Naive thymus-derived CD8-positive, alpha-beta T cell (primary cell): Measurements from ENCODE around the gene MSX1. TPM values are rescaled to one million over a fixed set of nuclear protein-coding genes. Genes with fewer than 3 reads are reported as not detected.
"Not testable (repeated sequence)": the region's sequence is repeated elsewhere in the genome, so short reads cannot be mapped to it uniquely, and the experiment has no call there.

Experiments used
- ATAC-seq, 2 donors: fragments of 150-1000 bp; cut with Tn5 transposase in 1 of 2; sonication (Bioruptor Pico), chemical (Tn5 transposase) in 1 of 2; 1 replicate in 1 of 2; 2 replicates in 1 of 2; pipeline ENCODE4 v1.10.0; 2021; ENCODE audit warnings: mild to moderate bottlenecking in 2 of 2, moderate library complexity in 2 of 2
- POLR2A ChIA-PET: fragments of 350-600 bp; sonication (Branson Sonifier 250); formaldehyde crosslinking; loops from one replicate; lab custom pipeline; 2021; ENCODE audit warnings: antibody characterized with exemption; lab: Charles Lee
- DNase-seq, 10 donors: peaks; one replicate each; pipeline versions ENCODE4 v3.0.0 to v3.0.0-alpha.2; 2020 to 2022
- H3K27ac Mint-ChIP-seq, 10 donors: one replicate each; pipeline ENCODE4 v1.8.0; 2020 to 2022; ENCODE audit warnings: mild to moderate bottlenecking in 10 of 10, mixed read lengths in 10 of 10, moderate library complexity in 4 of 10, inconsistent platforms in 1 of 10
- H3K27me3 Mint-ChIP-seq, 5 donors: one replicate each; pipeline ENCODE4 v1.8.0; 2021 to 2022; ENCODE audit warnings: mixed read lengths in 5 of 5
- H3K36me3 Mint-ChIP-seq, 3 donors: one replicate each; pipeline ENCODE4 v1.8.0; 2020 to 2022; ENCODE audit warnings: mixed read lengths in 3 of 3, mild to moderate bottlenecking in 2 of 3, inconsistent platforms in 1 of 3
- H3K4me1 Mint-ChIP-seq, 4 donors: one replicate each; pipeline ENCODE4 v1.8.0; 2021 to 2022; ENCODE audit warnings: mixed read lengths in 4 of 4
- H3K4me3 Mint-ChIP-seq, 10 donors: one replicate each; pipeline ENCODE4 v1.8.0; 2020 to 2022; ENCODE audit warnings: mild to moderate bottlenecking in 10 of 10, mixed read lengths in 10 of 10, moderate library complexity in 6 of 10, inconsistent platforms in 1 of 10
- H3K9me3 Mint-ChIP-seq, 9 donors: one replicate each; pipeline ENCODE4 v1.8.0; 2020 to 2022; ENCODE audit warnings: mixed read lengths in 9 of 9, mild to moderate bottlenecking in 3 of 9, inconsistent platforms in 1 of 9, moderate library complexity in 1 of 9
- polyA plus RNA-seq, 3 donors: library from polyadenylated mRNA; unstranded; fragments of 300-500 nt; fragmentation: Illumina TruSeq; gene quantifications; one replicate each; pipeline ENCODE4 v1.2.3, GENCODE V29; 2021
- total RNA-seq, 8 experiments: library from RNA in 2 of 8; stranded (reverse) in 2 of 8; gene quantifications; one replicate each; pipeline ENCODE4 v1.2.3 and lab custom pipeline; 2021 to 2026

Gene MSX1
- total RNA-seq (not detected), polyA plus RNA-seq (not detected), total RNA-seq (lab: John Stamatoyannopoulos, UW) (0 to 0.21 (median 0.04) reads per million in 6 experiments)

DNA sequence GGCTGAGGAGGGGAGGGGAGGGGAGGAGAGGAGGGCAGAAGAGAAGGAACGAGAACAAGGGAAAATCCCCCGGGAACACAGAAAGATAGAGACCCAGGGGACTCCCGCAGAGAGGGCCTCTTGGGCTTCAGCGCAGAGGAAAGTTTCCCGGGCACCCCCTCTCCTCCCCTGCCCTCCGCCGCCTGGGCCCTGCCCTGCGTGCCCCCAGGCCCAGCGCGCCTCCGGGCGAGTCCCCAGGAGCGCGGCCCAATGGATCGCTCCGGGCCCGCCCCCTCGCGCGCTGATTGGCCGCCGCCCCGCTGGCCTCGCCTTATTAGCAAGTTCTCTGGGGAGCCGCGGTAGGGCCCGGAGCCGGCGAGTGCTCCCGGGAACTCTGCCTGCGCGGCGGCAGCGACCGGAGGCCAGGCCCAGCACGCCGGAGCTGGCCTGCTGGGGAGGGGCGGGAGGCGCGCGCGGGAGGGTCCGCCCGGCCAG lies at the start of gene MSX1:
TSS of gene MSX1 (plus strand) at position 341 of the 474 bp plus-strand sequence. CDS start 235 bp downstream, outside the sequence.
- Mint-ChIP-seq H3K4me3 (peak within 1 kb of the TSS; percentile 75 to 96 (median 86)), H3K27ac (peak within 1 kb of the TSS in 1 of 10 donors; percentile 40), H3K9me3 (peaks cover 0 to 26% (median 0%) of the 10 kb centered on the region in 9 donors), H3K27me3 (peaks cover 46 to 92% (median 70%) of the 10 kb centered on the region in 5 donors), H3K36me3 (peaks cover 0 to 13% (median 8%) of the 10 kb centered on the region in 3 donors), H3K4me1 (peaks cover 19 to 63% (median 48%) of the 10 kb centered on the region in 4 donors)
- peak; percentile 52 to 60 for ATAC-seq
- peak in 4 of 10 donors; percentile 27 to 61 (median 34) for DNase-seq
- POLR2A ChIA-PET = no interaction called here

DNA sequence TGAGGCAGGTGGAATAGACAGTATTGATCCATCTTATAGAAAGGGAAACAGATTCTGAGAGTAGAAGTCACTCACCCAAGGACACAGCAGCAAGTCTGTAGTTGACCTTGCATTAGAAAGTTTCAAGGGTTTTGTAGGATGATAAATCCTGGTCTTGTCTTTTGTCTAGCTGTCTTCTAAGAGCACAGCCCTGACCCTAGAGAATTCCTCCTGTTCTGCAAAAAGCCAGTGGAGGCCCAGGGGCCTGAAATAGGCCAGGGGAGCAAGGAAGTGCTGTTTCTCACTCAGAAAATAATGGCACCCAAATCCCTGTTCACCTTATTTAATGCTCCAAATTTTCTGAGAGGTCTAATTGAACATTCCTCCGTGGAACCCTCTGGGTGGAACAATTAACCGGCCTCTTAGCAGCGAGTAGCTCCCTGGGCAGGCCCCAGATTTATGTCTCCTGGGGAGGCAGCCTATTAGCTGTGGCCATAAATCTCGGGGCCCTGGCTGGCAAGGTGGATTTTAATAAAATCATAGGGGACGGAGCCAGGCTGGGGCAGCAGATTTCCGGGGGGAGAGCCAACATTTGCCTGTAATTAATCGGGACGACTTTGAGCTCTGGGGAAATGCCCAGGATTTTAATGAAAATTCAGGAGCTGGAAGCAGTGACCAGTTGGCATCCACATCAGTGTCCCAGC lies 49.2 kb upstream of the MSX1 start:
- peaks cover 0 to 65% (median 28%) of the 10 kb centered on the region in 9 donors for H3K9me3 Mint-ChIP-seq
- H3K27me3 Mint-ChIP-seq = peaks cover 5 to 26% (median 19%) of the 10 kb centered on the region in 5 donors
- H3K4me1 Mint-ChIP-seq = peaks cover 0 to 4% (median 1%) of the 10 kb centered on the region in 4 donors
- no peak overlapping the region for H3K4me3 Mint-ChIP-seq
- POLR2A ChIA-PET = no interaction called here
- ATAC-seq (no peak), DNase-seq (no peak)
- H3K27ac Mint-ChIP-seq = no peak overlapping the region
- H3K36me3 Mint-ChIP-seq = peaks cover 4 to 27% (median 6%) of the 10 kb centered on the region in 3 donors

- peaks cover 0 to 71% (median 33%) of the 10 kb centered on the region in 9 donors for H3K9me3 Mint-ChIP-seq
- H3K4me3 Mint-ChIP-seq = no peak overlapping the region
- peaks cover 0 to 4% (median 1%) of the 10 kb centered on the region in 4 donors for H3K4me1 Mint-ChIP-seq
- H3K27me3 Mint-ChIP-seq = peaks cover 5 to 21% (median 15%) of the 10 kb centered on the region in 5 donors
- DNase-seq (no peak), ATAC-seq (no peak)
- no peak overlapping the region for H3K27ac Mint-ChIP-seq
- H3K36me3 Mint-ChIP-seq = peaks cover 4 to 28% (median 6%) of the 10 kb centered on the region in 3 donors
- POLR2A ChIA-PET = no interaction called here
Measured at GRCh38 chr4:4810778-4811177, 48.7 kb upstream of the MSX1 start.

GRCh38 chr4:4812145-4812794 lies 47.2 kb upstream of the MSX1 start:
- H3K9me3 Mint-ChIP-seq = peaks cover 0 to 85% (median 40%) of the 10 kb centered on the region in 9 donors
- peaks cover 4 to 43% (median 6%) of the 10 kb centered on the region in 3 donors for H3K36me3 Mint-ChIP-seq
- H3K27ac Mint-ChIP-seq = no peak overlapping the region
- H3K4me1 Mint-ChIP-seq = peaks cover 0 to 4% (median 1%) of the 10 kb centered on the region in 4 donors
- peaks cover 5 to 20% (median 17%) of the 10 kb centered on the region in 5 donors for H3K27me3 Mint-ChIP-seq
- DNase-seq (no peak), ATAC-seq (no peak)
- POLR2A ChIA-PET = no interaction called here
- H3K4me3 Mint-ChIP-seq = no peak overlapping the region

DNA sequence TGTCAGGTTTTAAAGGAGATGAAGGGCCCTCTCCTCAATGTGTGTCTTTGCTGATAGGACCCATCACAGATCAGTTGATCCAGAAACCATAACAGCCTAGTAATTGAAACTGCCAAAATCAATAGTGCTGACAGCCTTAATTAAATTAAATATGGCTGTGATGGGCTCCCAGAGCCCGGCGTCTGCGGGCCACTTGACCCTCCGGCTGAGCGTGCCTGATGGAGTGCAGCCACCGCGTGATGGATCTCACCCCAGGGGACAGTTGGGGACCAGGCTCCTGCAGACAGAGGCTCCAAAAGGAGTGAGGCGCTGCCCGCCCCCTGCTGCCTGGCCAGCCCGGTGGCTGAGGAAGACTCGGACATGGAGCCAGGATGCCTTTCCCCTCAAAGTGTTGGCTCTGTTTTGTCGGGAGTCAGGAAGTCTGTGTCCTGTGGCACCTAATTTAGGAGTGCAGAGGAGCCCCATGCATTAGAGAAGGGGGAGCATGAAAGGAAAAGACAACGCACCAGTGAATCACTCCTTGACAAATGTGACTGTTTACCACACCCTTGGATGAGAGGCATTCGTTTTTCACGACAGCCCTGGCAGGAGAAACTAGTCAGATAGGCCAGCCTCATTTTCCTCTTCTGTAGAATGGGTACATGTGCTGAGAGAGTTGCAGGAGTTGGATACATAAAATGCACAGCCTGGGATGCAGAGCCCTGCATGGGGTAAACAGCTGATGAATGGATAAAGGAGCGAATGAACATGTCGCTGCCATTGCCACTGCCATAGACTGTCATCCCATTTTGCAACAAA lies 40.9 kb upstream of the MSX1 start:
- DNase-seq (no peak), ATAC-seq (no peak)
- Mint-ChIP-seq H3K9me3 (peaks cover 11 to 89% (median 33%) of the 10 kb centered on the region in 9 donors), H3K27me3 (peaks cover 0 to 20% (median 6%) of the 10 kb centered on the region in 5 donors), H3K4me1 (peaks cover 0 to 2% (median 0%) of the 10 kb centered on the region in 4 donors), H3K4me3 (no peak overlapping the region), H3K27ac (no peak overlapping the region), H3K36me3 (peaks cover 3 to 44% (median 4%) of the 10 kb centered on the region in 3 donors)
- POLR2A ChIA-PET = interaction anchor here (0.7 kb wide), 1 partner anchor 10 kb away, joined by 3 read pairs; no protein-coding TSS in a partner anchor

DNA sequence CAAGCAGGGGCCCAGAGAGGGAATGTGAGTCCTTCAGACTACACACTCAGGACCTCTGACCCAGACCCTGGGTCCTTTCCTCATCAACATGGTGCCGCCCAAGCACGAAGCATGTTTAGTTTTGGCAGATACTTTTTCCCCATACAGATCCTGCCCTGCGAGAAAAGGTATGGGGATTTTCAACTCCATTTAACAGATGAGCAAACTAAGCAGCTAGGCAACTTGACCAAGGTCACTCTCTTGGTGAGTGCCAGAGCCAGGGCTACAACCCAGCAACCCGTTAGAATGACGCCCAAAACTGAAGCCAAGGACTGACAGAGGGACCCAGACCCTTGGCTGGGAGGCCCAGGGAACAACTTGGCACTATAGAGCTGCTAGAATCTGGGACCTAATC lies 40.3 kb upstream of the MSX1 start:
- POLR2A ChIA-PET = no interaction called here

GRCh38 chr4:4820261-4820660 lies 39.2 kb upstream of the MSX1 start:
- no peak overlapping the region for H3K4me3 Mint-ChIP-seq
- peaks cover 3 to 52% (median 4%) of the 10 kb centered on the region in 3 donors for H3K36me3 Mint-ChIP-seq
- no peak overlapping the region for H3K27ac Mint-ChIP-seq
- ATAC-seq = no peak
- H3K27me3 Mint-ChIP-seq = peaks cover 0 to 20% (median 3%) of the 10 kb centered on the region in 5 donors
- peaks cover 7 to 87% (median 38%) of the 10 kb centered on the region in 9 donors for H3K9me3 Mint-ChIP-seq
- H3K4me1 Mint-ChIP-seq = no peaks in the 10 kb centered on the region
- POLR2A ChIA-PET = no interaction called here
- no peak for DNase-seq

More for the DNA sequence above, 40.3 kb upstream of the MSX1 start:
- peaks cover 3 to 44% (median 4%) of the 10 kb centered on the region in 3 donors for H3K36me3 Mint-ChIP-seq
- H3K9me3 Mint-ChIP-seq = peaks cover 9 to 87% (median 34%) of the 10 kb centered on the region in 9 donors
- H3K27me3 Mint-ChIP-seq = peaks cover 0 to 20% (median 4%) of the 10 kb centered on the region in 5 donors
- no peak overlapping the region for H3K27ac Mint-ChIP-seq
- H3K4me3 Mint-ChIP-seq = no peak overlapping the region
- ATAC-seq (no peak), DNase-seq (no peak)
- H3K4me1 Mint-ChIP-seq = no peaks in the 10 kb centered on the region

GRCh38 chr4:4820739-4821138 lies 38.7 kb upstream of the MSX1 start:
- Mint-ChIP-seq H3K27ac (no peak overlapping the region), H3K4me3 (no peak overlapping the region), H3K27me3 (peaks cover 0 to 21% (median 2%) of the 10 kb centered on the region in 5 donors), H3K4me1 (no peaks in the 10 kb centered on the region), H3K36me3 (peaks cover 3 to 54% (median 4%) of the 10 kb centered on the region in 3 donors), H3K9me3 (peaks cover 8 to 86% (median 39%) of the 10 kb centered on the region in 9 donors)
- ATAC-seq (no peak), DNase-seq (no peak)
- POLR2A ChIA-PET = no interaction called here

- H3K27me3 Mint-ChIP-seq = peaks cover 0 to 25% (median 2%) of the 10 kb centered on the region in 5 donors
- DNase-seq (no peak), ATAC-seq (no peak)
- no peak overlapping the region for H3K27ac Mint-ChIP-seq
- POLR2A ChIA-PET = no interaction called here
- no peaks in the 10 kb centered on the region for H3K4me1 Mint-ChIP-seq
- H3K4me3 Mint-ChIP-seq = no peak overlapping the region
- H3K36me3 Mint-ChIP-seq = peaks cover 3 to 50% (median 4%) of the 10 kb centered on the region in 3 donors
- H3K9me3 Mint-ChIP-seq = peaks cover 11 to 82% (median 45%) of the 10 kb centered on the region in 9 donors
Measured at GRCh38 chr4:4821577-4821976, 37.9 kb upstream of the MSX1 start.

- H3K4me3 Mint-ChIP-seq, H3K27ac Mint-ChIP-seq, DNase-seq, ATAC-seq, H3K4me1 Mint-ChIP-seq, POLR2A ChIA-PET: not testable (repeated sequence)
- Mint-ChIP-seq H3K9me3 (peaks cover 11 to 76% (median 39%) of the 10 kb centered on the region in 9 donors), H3K36me3 (peaks cover 3 to 43% (median 4%) of the 10 kb centered on the region in 3 donors), H3K27me3 (peaks cover 0 to 22% (median 2%) of the 10 kb centered on the region in 5 donors)
Measured at GRCh38 chr4:4822286-4822685, 37.2 kb upstream of the MSX1 start.

DNA sequence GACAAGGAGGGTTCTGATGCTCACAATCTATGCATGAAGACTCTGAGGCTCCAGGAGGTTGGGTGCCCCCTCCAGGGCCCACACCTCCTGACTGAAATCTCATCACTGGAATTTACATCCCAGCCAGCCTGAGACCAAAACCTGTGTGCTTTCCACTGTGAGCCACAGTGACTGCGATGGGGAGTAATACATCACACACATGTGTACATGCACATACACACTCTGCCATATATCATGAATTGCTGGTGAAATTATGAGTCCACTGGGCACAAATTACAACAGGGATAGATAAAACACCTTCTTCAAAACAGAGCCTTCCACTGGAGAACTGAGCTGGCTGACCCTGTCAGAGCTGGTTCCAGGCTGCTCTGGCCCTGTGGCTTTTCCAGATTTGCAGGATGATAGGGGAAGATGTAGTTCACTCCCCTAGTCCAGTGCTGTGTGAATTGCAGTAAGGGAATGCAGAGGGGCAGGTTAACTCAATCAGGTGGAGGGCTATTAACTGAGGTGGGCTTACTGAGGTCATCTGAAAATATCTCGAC lies 35.8 kb upstream of the MSX1 start:
- DNase-seq (no peak), ATAC-seq (no peak)
- Mint-ChIP-seq H3K4me3 (no peak overlapping the region), H3K27me3 (peaks cover 5 to 25% (median 12%) of the 10 kb centered on the region in 5 donors), H3K27ac (no peak overlapping the region), H3K4me1 (no peaks in the 10 kb centered on the region), H3K9me3 (peaks cover 11 to 75% (median 33%) of the 10 kb centered on the region in 9 donors), H3K36me3 (peaks cover 3 to 37% (median 4%) of the 10 kb centered on the region in 3 donors)
- POLR2A ChIA-PET = no interaction called here

- peaks cover 11 to 69% (median 33%) of the 10 kb centered on the region in 9 donors for H3K9me3 Mint-ChIP-seq
Measured at GRCh38 chr4:4824232-4824631, 35.2 kb upstream of the MSX1 start.

More at GRCh38 chr4:4824232-4824631, 35.2 kb upstream of the MSX1 start:
- H3K4me1 Mint-ChIP-seq = no peaks in the 10 kb centered on the region
- no peak for DNase-seq
- POLR2A ChIA-PET = no interaction called here
- peak overlapping the region in 1 of 10 donors; percentile 6 for H3K4me3 Mint-ChIP-seq
- H3K36me3 Mint-ChIP-seq = peaks cover 3 to 37% (median 4%) of the 10 kb centered on the region in 3 donors
- no peak for ATAC-seq
- H3K27me3 Mint-ChIP-seq = peaks cover 11 to 28% (median 14%) of the 10 kb centered on the region in 5 donors
- no peak overlapping the region for H3K27ac Mint-ChIP-seq
